HCT116 (cell line): Measurements from ENCODE around the gene SIVA1. TPM values are rescaled to one million over a fixed set of nuclear protein-coding genes. Genes with fewer than 3 reads are reported as not detected.

Experiments used
- ATAC-seq: fragments of 200-7000 bp; cut with Tn5 transposase; 2 replicates; pipeline ENCODE4 v1.9.1; 2020; ENCODE audit warnings: mild to moderate bottlenecking, moderate library complexity
- BruUV-seq: library from RNA; stranded (reverse); fragments of 400-500 nt; replicated peaks from 2 replicates; lab custom pipeline; 2021; lab: Mats Ljungman, UMichigan
- CTCF ChIA-PET: fragments of 300-600 bp; sonication (Branson Sonifier 250); formaldehyde crosslinking; loops from one replicate; lab custom pipeline; 2021; ENCODE audit warnings: antibody characterized with exemption; lab: Charles Lee
- POLR2A ChIA-PET: fragments of 300-600, 350-600 bp; sonication (Branson Sonifier 250); formaldehyde crosslinking; loops from one replicate; lab custom pipeline; 2021; ENCODE audit warnings: antibody characterized with exemption; lab: Charles Lee
- RAD21 ChIA-PET, 2 experiments: fragments of 300-600 bp; sonication (Branson Sonifier 250); formaldehyde crosslinking; loops; one replicate each; lab custom pipeline; 2023; ENCODE audit warnings: low total read pairs in 2 of 2; ENCODE audit not compliant: uncharacterized antibody in 2 of 2, unreplicated experiment in 2 of 2, low non-redundant PET in 1 of 2; lab: Charles Lee
- DNase-seq: peaks from one replicate; pipeline ENCODE4 v3.0.0-alpha.2; 2010; ENCODE audit warnings: low read depth, low spot score
- H2AFZ ChIP-seq: fragments of 200-600 bp; shearing (Covaris generic), sonication (generic); 2 replicates; pipeline ENCODE4 v1.6.1; 2017; ENCODE audit warnings: low read depth, mixed run types, mixed read lengths, antibody characterized with exemption, low read length; ENCODE audit not compliant: poor library complexity, severe bottlenecking
- H3K27ac ChIP-seq: 2 replicates; pipeline ENCODE4 v1.5.1; 2012; ENCODE audit warnings: low read depth, low read length
- H3K27me3 ChIP-seq: fragments of 200-600 bp; sonication (generic); 2 replicates; pipeline ENCODE4 v1.6.1; 2016; ENCODE audit warnings: mixed run types, low read length, mixed read lengths; ENCODE audit not compliant: insufficient read depth
- H3K36me3 ChIP-seq, 2 experiments: fragments of 200-500 bp in 1 of 2; fragments of 200-600 bp in 1 of 2; sonication (Bioruptor generic) in 1 of 2; sonication (generic) in 1 of 2; 2 replicates each; pipeline versions ENCODE4 v1.5.1 to v1.6.1; 2014 to 2016; ENCODE audit warnings: low read length in 2 of 2, inconsistent platforms in 1 of 2, mixed read lengths in 1 of 2, mixed run types in 1 of 2; ENCODE audit not compliant: insufficient read depth in 2 of 2, control insufficient read depth in 1 of 2
- H3K4me1 ChIP-seq, 2 experiments: fragments of 200-600 bp in 1 of 2; sonication (generic) in 1 of 2; 2 replicates each; pipeline versions ENCODE4 v1.5.1 to v1.6.1; 2012 to 2017; ENCODE audit warnings: low read length in 2 of 2, inconsistent platforms in 1 of 2, mild to moderate bottlenecking in 1 of 2, mixed read lengths in 1 of 2, mixed run types in 1 of 2, moderate library complexity in 1 of 2; ENCODE audit not compliant: insufficient read depth in 2 of 2, control insufficient read depth in 1 of 2
- H3K4me2 ChIP-seq: fragments of 200-600 bp; sonication (generic); 2 replicates; pipeline ENCODE4 v1.6.1; 2017; ENCODE audit warnings: mixed run types, low read length, mixed read lengths
- H3K4me3 ChIP-seq, 2 experiments: fragments of 200-600 bp in 1 of 2; sonication (generic) in 1 of 2; replicated peaks in 1 of 2; 2 replicates each; pipeline ENCODE4 v1.5.1; 2011 to 2016; ENCODE audit warnings: low read length in 2 of 2, control low read depth in 1 of 2, low read depth in 1 of 2, mild to moderate bottlenecking in 1 of 2, mixed read lengths in 1 of 2, mixed run types in 1 of 2
- H3K79me2 ChIP-seq: fragments of 200-600 bp; sonication (generic); 2 replicates; pipeline ENCODE4 v1.6.1; 2017; ENCODE audit warnings: mild to moderate bottlenecking, mixed run types, low read length, moderate library complexity, mixed read lengths; ENCODE audit not compliant: insufficient read depth
- H3K9ac ChIP-seq: fragments of 200-600 bp; sonication (generic); 2 replicates; pipeline ENCODE4 v1.6.1; 2016; ENCODE audit warnings: low read length, mixed read lengths
- H3K9me2 ChIP-seq: fragments of 200-600 bp; sonication (generic), shearing (Covaris generic); 2 replicates; pipeline ENCODE4 v1.6.1; 2017; ENCODE audit warnings: mixed run types, mild to moderate bottlenecking, moderate library complexity; ENCODE audit not compliant: insufficient read depth
- H3K9me3 ChIP-seq, 2 experiments: fragments of 200-500 bp in 1 of 2; fragments of 200-600 bp in 1 of 2; sonication (Bioruptor generic) in 1 of 2; sonication (generic) in 1 of 2; 2 replicates each; pipeline ENCODE4 v1.6.1; 2014 to 2017; ENCODE audit warnings: low read length in 2 of 2, mixed read lengths in 2 of 2, inconsistent platforms in 1 of 2, low read depth in 1 of 2, mild to moderate bottlenecking in 1 of 2, mixed run types in 1 of 2, moderate library complexity in 1 of 2; ENCODE audit not compliant: control insufficient read depth in 1 of 2, insufficient read depth in 1 of 2
- H4K20me1 ChIP-seq: fragments of 200-600 bp; sonication (generic), shearing (Covaris generic); 2 replicates; pipeline ENCODE4 v1.6.1; 2017; ENCODE audit warnings: mixed run types, mild to moderate bottlenecking, moderate library complexity; ENCODE audit not compliant: insufficient read depth
- ATF3 ChIP-seq: IDR thresholded peaks from 2 replicates; pipeline ENCODE4 v1.6.1; 2012
- CBX3 ChIP-seq: IDR thresholded peaks from 2 replicates; pipeline ENCODE4 v1.6.1; 2012; ENCODE audit warnings: low read depth
- CEBPB ChIP-seq: IDR thresholded peaks from 2 replicates; pipeline ENCODE4 v1.6.1; 2012; ENCODE audit warnings: low read depth
- ELF1 ChIP-seq: IDR thresholded peaks from 2 replicates; pipeline ENCODE4 v1.6.1; 2012; ENCODE audit warnings: low read depth, borderline replicate concordance
- EZH2 ChIP-seq: fragments of 200-600 bp; sonication (generic); IDR thresholded peaks from 2 replicates; pipeline ENCODE4 v1.6.1; 2017; ENCODE audit warnings: antibody characterized with exemption, mixed run types
- FOSL1 ChIP-seq: IDR thresholded peaks from 2 replicates; pipeline ENCODE4 v1.6.1; 2012; ENCODE audit warnings: low read depth
- JUND ChIP-seq: IDR thresholded peaks from 2 replicates; pipeline ENCODE4 v1.6.1; 2012
- POLR2AphosphoS5 ChIP-seq: IDR thresholded peaks from 2 replicates; pipeline ENCODE4 v1.6.1; 2011; ENCODE audit warnings: mild to moderate bottlenecking, low read depth, low read length, moderate library complexity
- SRF ChIP-seq: IDR thresholded peaks from 2 replicates; pipeline ENCODE4 v1.6.1; 2012; ENCODE audit warnings: low read depth
- YY1 ChIP-seq: IDR thresholded peaks from 2 replicates; pipeline ENCODE4 v1.6.1; 2011; ENCODE audit warnings: low read length, low read depth, moderate library complexity, mild to moderate bottlenecking; ENCODE audit not compliant: insufficient replicate concordance; ENCODE audit errors: extremely low read depth
- ZNF274 ChIP-seq: fragments of 200-500 bp; sonication (Bioruptor generic); IDR thresholded peaks from 2 replicates; pipeline ENCODE4 v1.6.1; 2014; ENCODE audit warnings: mild to moderate bottlenecking, low read depth, low read length, inconsistent platforms
- intact Hi-C: fragments of 100-400 bp; cut with micrococcal nuclease; formaldehyde crosslinking; loops from 2 replicates; pipeline ENCODE4 v1.10.0; 2022
- total RNA-seq: library from RNA; stranded (reverse); gene quantifications from one replicate; pipeline ENCODE4 v1.2.1, GENCODE V29; 2021; ENCODE audit not compliant: unreplicated experiment
- TF ChIP-seq, protein P1 (sequence below): IDR thresholded peaks from 2 replicates; pipeline ENCODE4 v1.6.1; 2012

SIVA1 gene
- total RNA-seq, 1 experiment from 2014 or later = 141 TPM

- peak overlapping the region; percentile 65 to 88 for H3K4me3 ChIP-seq
- BruUV-seq = TSS peak; percentile 64
- ChIA-PET CTCF (interaction anchor here (1.1 kb wide), 1 partner anchor 26 kb away, joined by 4 read pairs; no protein-coding TSS in a partner anchor), RAD21 (no interaction called here), POLR2A (no interaction called here)
- TF ChIP-seq ATF3 (no peak), JUND (no peak), CEBPB (no peak), SRF (no peak), CBX3 (no peak), ELF1 (no peak), YY1 (no peak), POLR2AphosphoS5 (peak; percentile 28; the same call in 1 of the 2 replicates)
- TF ChIP-seq, protein P1, sequence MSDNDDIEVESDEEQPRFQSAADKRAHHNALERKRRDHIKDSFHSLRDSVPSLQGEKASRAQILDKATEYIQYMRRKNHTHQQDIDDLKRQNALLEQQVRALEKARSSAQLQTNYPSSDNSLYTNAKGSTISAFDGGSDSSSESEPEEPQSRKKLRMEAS = no peak
- peaks cover 54% of the 10 kb centered on the region for H3K79me2 ChIP-seq
- peaks cover 22 to 41% of the 10 kb centered on the region in 2 experiments for H3K4me1 ChIP-seq
- no peaks in the 10 kb centered on the region for H3K9me2 ChIP-seq
- peaks cover 8 to 12% of the 10 kb centered on the region in 2 experiments for H3K36me3 ChIP-seq
- H3K27ac ChIP-seq = peak overlapping the region; percentile 93
- intact Hi-C loops = no loop called here
- no peaks in the 10 kb centered on the region for H4K20me1 ChIP-seq
- peak overlapping the region; percentile 68 for H3K9ac ChIP-seq
- ATAC-seq = peak; percentile 70
- H3K9me3 ChIP-seq = no peaks in the 10 kb centered on the region
- DNase-seq = no peak
- H2AFZ ChIP-seq = no peak overlapping the region
- no peaks in the 10 kb centered on the region for H3K27me3 ChIP-seq
- H3K4me2 ChIP-seq = peak overlapping the region; percentile 82
These were observed 41.2 kb downstream of the SIVA1 start for GRCh38 chr14:104794099-104794498.

GRCh38 chr14:104794631-104794992 is 41.7 kb downstream of the SIVA1 start:
- TF ChIP-seq SRF (no peak), ZNF274 (no peak), EZH2 (no peak), ELF1 (no peak), POLR2AphosphoS5 (no peak), FOSL1 (no peak)
- POLR2A ChIA-PET = no interaction called here
- Histone ChIP-seq H2AFZ (no peak overlapping the region), H3K9me2 (no peaks in the 10 kb centered on the region), H4K20me1 (no peaks in the 10 kb centered on the region), H3K27ac (peak overlapping the region; percentile 93), H3K4me2 (peak overlapping the region; percentile 82), H3K4me1 (peaks cover 22 to 41% of the 10 kb centered on the region in 2 experiments), H3K27me3 (no peaks in the 10 kb centered on the region), H3K36me3 (peaks cover 8% of the 10 kb centered on the region in 2 experiments), H3K79me2 (peaks cover 49% of the 10 kb centered on the region), H3K9me3 (no peaks in the 10 kb centered on the region), H3K4me3 (peak overlapping the region; percentile 65 to 88), H3K9ac (peak overlapping the region; percentile 68)
- DNase-seq = no peak
- CTCF ChIA-PET = interaction anchor here (1.1 kb wide), 1 partner anchor 26 kb away, joined by 4 read pairs; no protein-coding TSS in a partner anchor
- intact Hi-C loops = no loop called here
- RAD21 ChIA-PET = no interaction called here
- no TSS peak for BruUV-seq
- peak; percentile 35 for ATAC-seq
